NAMALWA (cell line): ENCODE results near the gene MYH6.
"Not testable (repeated sequence)": the region's sequence is repeated elsewhere in the genome, so short reads cannot be mapped to it uniquely, and the experiment has no call there.

Source experiments
- DNase-seq: peaks from one replicate; pipeline ENCODE4 v3.0.0-alpha.2; 2015; ENCODE audit warnings: low spot score

Gene MYH6

DNA sequence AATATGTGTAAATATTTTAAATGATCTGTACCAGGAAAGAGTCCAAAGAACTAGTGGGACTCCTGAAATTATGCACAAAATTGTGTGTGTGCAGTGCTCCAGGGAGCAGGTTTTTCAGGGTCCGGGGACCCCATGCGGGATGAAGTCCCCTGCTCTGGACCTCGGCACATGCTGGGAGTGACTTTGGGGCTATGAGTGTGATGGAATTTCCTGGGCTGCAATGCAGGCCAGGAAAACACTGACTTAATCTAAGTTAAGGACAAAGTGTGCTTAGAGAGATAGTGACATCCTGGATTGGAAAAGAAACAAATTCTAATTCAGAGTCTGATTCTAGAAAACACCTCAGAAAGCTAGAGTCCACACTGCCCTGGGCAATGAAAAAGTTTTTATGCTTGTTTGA lies 6.2 kb upstream of the MYH6 start:
- DNase-seq, result no peak

DNA sequence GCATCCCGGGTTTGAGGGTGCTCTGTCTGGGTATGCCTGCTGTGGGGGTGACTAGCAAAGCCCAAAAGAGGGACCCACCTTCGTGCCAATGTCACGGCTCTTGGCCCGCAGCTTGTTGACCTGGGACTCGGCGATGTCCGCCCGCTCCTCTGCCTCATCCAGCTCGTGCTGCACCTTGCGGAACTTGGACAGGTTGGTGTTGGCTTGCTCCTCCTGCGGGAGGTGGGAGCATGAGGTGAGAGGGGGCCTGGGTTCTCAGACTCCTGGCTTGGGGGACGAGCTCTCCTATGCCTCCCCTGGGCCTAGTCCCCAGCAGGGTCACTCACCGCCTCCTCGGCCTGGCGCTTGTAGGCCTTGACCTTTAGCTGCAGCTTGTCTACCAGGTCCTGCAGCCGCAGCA lies 5.6 kb upstream of the MYH6 start:
- DNase-seq, result no peak

DNA sequence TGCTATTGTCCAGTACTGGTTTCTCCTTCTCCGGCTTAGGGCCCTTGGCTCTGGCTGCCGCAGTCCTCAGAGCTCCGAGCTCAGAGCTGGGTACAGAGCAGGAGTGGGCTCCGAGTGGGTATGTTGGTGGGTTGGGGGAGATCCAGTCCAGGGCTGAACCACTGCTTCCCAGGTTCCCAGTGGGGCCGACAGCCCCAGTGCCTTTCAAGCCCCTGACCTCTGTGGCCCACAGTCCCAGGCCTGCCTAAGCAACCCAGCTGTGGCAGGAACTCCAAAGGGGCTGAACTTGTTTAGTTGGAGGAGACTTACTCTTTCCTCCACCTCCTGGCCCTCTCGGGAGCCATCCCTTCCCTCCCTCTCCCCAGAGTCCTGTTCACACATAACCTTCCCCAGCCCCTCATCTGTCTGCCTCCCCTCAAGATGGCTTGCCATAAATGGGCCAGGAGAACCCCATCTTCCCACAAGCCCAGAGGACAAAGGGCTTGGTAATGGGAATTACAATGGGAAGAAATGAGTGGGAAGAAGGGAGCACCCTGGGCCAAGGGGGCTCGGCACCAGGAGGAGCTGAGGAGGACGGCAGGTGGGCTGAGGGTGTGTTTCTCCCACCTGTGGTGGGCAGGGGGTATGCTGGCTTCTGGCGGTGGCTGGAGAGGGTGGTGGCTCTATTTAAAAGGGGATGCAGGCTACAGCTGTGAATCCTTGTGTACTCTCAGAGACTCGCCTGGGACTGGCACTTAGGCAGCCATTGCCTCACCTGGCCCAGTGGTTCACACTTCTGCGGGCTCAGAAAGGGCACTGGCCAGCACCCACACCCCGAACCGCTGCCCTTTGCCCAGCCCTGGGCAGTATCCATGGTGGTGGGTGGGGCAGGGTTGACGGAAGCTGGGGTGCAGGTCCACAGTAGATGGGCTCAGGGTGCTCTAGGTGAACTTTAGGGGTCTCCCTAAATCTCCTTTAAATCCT lies 3.8 kb upstream of the MYH6 start:
- no peak for DNase-seq

DNA sequence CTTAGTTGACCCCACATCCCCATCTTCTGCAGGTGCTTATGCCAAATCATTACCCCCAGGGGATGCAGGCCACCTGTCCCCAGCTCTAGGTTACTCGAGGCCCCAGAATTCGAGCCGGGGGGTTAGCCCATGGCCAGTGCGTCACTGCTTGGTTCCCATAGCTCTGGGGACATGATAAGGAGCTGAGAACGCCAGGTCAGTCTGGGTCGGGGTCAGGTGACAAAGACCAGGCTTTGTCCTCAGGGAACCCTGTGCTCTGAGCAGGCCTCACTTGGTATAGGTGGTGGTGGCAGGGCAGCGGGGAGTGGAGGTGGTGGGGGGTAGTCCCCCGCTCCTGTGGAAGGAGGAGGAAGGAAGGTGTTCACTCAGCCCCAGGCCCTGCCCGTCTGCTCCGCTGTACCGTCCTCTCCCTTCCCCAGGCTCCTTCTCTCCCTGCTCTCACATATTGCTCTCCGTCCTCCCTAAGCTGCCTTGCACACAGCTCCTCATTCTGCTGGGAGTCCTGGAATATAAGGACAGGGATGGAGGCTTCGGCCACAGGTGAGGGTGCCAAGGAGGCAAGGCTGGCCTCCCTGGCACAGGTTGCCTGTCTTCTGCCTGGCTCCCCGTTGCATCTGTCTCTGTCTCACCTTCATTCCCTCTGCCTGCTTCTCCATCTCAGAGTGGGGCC lies 2.0 kb upstream of the MYH6 start:
- no peak for DNase-seq

GRCh38 chr14:23409475-23409874 lies 1.4 kb upstream of the MYH6 start:
- DNase-seq, result no peak

- DNase-seq, result no peak
Observed at GRCh38 chr14:23408307-23408630, 196 bp upstream of the MYH6 start.

DNA sequence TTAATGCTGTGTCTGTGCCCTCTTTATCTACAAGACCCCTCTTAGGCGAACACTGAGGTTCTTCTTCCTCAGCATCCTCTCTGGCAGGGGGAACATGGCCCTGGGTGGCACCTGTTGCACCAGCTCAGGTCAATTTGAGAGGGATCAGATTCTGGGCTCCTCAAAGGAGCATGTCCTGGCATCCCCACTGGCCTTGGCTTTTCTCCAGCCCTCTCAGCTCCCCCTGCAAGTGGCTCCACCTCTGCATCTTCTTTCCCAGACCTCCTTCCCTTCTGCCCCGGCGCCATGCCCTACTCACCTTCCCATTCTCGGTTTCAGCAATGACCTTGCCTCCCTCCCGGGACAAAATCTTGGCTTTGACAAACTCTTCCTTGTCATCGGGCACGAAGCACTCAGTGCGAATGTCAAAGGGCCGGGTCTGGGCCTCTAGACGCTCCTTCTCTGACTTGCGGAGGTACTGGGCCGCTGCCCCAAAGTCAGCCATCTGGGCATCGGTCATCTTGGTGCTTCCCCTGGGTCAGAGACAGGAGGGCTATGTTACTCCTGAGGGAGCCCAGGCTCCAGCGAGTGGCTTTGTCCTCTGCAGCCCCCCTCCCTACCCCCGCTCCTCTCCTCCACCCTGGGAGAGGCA lies 1.2 kb downstream of the MYH6 start:
- no peak for DNase-seq

- peak; percentile 67 for DNase-seq
Observed at GRCh38 chr14:23406244-23406643, 1.8 kb downstream of the MYH6 start.

- DNase-seq, result no peak
Observed at GRCh38 chr14:23405516-23406025, 2.5 kb downstream of the MYH6 start.

DNA sequence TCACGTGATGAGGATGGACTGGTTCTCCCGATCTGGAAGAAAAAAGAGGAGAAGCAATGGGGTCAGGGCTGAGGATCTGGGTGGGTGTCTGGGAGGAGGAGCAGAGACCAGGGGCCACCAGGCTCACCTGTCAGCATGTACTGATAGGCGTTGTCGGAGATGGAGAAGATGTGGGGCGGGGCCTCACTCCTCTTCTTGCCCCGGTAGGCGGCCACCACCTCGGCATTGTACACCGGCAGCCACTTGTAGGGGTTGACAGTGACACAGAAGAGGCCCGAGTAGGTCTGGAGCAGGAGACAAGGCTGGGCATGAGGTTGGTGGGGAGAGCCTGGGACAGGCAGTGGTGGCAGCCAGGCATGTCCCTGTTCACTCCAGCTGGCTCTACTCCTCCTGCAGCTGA lies 3.0 kb downstream of the MYH6 start:
- DNase-seq, result no peak

GRCh38 chr14:23404331-23404900 lies 3.7 kb downstream of the MYH6 start:
- no peak for DNase-seq

DNA sequence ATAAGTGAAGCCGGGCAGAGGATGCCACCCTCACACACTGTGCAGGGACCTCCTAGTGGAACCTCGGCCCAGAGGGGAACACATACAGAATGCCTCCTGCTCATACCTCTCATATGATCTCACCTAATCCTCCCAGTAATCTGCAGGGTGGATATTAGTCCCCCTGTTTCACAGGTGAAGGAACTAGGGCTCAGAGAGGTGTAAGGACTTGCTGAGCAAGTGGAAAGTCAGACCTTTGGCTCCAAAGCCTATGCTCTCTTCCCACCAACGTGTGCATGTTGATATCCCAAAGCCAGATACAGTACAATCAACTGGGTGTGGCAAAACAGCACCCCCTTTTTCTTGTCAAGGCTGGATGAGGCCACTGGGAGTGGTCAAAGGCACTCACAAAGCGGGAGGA lies 4.2 kb downstream of the MYH6 start:
- no peak for DNase-seq

DNA sequence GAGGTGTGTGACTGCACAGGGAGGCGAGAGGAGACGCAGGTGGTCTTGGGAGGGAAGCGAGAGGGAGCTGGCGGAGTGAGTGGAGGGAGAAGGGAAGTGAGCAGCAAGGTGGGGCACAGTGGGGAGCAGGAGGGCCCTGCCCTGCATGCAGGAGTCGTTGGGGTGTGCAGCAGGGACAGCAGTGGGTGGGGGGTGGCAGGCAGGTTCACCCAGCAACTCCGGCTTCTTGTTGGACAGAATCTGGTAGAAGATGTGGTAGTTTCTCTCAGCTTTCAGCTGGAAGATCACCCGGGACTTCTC lies 5.0 kb downstream of the MYH6 start:
- DNase-seq, result no peak

DNA sequence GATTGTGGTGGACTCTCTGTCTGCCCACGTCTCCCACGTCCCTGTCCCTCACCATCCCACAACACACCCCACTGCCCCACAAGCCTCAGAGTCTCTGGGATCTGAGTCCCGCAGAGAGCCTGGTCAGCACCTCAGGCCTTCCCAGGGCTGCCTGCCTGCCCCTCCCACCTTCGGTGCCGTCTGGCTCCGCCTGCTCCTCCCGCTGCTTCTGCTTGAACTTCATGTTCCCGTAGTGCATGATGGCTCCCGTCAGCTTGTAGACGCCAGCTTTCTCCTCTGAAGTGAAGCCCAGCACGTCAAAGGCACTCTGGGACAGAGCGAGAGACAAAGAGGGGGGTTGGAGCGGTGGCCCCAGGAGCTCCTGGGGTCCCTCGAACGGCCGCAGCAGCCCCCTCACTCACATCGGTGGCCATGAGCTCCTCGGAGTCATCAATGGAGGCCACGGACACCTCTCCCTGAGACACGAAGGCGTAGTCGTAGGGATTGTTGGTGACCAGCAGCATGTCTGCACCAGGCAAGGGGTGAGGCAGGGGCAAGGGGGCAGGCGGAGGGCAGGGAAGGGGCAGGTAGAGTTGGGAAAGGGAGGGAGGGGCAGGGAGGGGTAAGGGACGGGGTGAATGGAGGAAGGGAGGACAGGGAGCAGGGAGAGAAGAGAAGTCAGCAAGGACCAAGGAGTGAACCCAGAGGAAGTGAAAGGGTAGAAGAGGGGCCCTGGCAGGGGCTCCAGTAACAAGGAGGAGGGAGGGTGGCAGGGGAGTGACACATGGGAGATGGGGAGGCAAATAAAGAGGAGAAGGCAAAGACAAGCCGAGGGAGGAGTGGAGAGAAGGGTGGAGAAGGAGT lies 5.6 kb downstream of the MYH6 start:
- DNase-seq, result no peak

DNA sequence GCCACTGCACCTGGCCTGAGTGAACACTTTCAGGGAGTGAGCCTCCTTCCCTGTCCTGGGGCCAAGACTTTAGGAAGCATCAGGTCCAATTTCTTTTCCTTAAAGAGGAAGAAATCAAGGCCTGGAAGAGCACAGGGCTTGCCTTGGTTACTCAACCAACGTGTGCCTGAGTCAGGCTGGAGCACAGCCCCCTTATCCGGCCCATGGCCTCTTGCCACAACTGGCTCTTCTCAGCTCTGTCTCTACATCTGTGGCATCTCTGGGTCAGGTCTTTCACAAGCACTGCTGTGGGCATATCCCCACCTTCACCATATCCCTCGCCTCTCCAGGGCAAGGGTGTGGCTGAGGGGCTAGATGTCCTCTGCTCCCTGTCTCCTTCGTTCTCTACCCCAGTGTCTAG lies 6.8 kb downstream of the MYH6 start:
- no peak for DNase-seq

DNA sequence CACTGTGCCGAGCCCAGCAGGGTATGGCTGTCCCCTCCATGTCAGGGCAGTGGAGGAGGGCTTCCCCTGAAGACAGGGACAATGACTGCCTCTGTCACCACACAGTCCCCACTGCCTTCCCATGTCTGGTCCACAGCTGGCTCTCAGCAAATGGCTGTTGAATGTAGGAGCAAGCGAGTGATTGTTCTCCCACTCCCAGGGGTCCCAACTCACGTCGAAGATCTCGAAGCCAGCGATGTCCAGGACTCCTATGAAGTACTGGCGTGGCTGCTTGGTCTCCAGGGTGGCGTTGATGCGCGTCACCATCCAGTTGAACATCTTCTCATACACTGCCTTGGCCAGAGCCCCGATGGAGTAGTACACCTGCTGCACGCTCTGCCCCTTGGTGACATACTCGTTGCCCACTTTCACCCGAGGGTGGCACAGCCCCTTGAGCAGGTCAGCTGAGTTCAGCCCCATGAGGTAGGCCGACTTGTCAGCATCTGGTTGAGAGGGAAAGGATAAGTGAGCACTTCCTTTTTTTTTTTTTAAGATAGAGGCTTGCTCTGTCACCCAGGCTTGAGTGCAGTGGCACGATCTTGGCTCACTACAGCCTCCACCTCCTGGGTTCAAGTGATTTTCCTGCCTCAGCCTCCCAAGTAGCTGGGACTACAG lies 7.5 kb downstream of the MYH6 start:
- DNase-seq, result not testable (repeated sequence)

GRCh38 chr14:23399591-23399990 lies 8.5 kb downstream of the MYH6 start:
- no peak for DNase-seq

DNA sequence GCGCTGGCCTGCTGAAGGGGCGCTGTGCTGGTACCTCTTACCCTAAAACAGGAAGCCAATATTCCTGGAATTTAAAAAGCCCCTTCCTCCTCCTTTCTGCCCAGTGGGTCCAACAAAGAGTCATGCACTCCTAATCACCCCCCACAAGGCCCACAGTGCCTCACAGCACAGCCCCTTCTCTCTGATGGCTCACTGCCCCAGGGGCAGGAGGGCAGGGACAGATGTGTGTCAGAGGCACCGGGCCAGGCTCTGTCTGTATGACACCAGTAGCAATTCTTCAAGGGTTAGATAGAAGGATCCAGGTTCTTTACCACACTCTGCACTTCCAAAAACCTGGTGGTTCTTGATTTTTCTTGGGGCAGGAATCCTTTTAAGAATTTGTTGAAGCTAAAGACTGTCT lies 8.9 kb downstream of the MYH6 start:
- DNase-seq, result no peak

- no peak for DNase-seq
Observed at GRCh38 chr14:23398348-23398747, 9.7 kb downstream of the MYH6 start.

DNA sequence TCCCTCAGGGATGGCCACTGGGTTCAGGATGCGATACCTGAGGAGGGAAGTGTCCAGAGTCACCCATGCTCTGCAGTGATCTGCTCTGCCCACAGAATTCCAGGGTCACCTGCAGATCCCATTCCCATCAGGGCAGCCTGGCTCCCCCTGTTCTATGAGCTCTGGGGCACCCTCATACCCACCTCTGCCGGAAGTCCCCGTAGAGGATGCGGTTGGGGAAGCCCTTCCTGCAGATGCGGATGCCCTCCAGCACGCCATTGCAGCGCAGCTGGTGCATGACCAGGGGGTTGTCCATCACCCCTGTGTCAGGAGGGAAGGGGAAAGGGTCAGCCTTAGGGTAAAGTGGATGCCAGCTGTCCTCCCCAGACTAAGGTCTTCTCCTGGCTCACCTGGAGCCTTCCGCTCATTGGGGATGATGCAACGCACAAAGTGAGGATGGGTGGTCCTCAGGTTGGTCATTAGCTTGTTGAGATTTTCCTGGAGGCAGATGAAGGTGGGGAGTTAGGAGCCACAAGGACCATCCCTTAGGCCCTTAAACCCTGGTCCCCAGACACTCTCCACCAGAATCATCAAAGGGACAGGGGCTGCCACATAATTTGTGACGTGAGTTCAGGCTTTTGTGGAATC lies 11.2 kb downstream of the MYH6 start:
- DNase-seq, result no peak

DNA sequence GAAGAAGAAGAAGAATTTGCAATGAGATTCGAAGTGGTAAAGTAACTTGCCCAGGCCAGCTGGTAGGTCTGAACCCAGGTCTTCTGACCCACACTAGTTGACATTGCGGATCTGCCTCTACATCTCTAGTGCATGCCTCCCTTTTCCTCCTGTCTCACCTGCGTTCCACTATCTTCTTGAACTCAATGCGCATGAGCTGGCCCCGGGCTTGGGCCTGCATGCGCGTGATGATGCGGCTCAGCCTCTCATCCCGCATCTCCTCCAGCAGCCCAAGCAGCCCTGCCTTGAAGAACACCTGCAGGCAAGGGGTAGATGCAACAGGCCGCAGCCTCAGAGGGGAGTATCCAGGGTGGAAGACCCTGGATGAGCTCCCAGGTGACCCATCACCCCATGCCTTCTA lies 11.9 kb downstream of the MYH6 start:
- DNase-seq, result no peak
